Osteocyte (in vitro differentiated cells): ENCODE results near the gene MS4A7. TPM values are rescaled to one million over a fixed set of nuclear protein-coding genes. Genes with fewer than 3 reads are reported as not detected.
A peak's percentile ranks its signal among the peaks of the same experiment; 100 is the strongest.

Experiments
- DNase-seq: peaks from one replicate; pipeline ENCODE4 v3.0.0; 2021; ENCODE audit warnings: mixed read lengths; ENCODE audit not compliant: unreplicated experiment; ENCODE audit errors: extremely low spot score
- H3K27ac Mint-ChIP-seq: one replicate; pipeline ENCODE4 v1.8.0; 2021; ENCODE audit warnings: mild to moderate bottlenecking, mixed read lengths; ENCODE audit not compliant: unreplicated experiment
- H3K27me3 Mint-ChIP-seq: one replicate; pipeline ENCODE4 v1.8.0; 2021; ENCODE audit warnings: mixed read lengths; ENCODE audit not compliant: unreplicated experiment
- H3K36me3 Mint-ChIP-seq: one replicate; pipeline ENCODE4 v1.8.0; 2021; ENCODE audit warnings: mixed read lengths; ENCODE audit not compliant: unreplicated experiment
- H3K4me1 Mint-ChIP-seq: one replicate; pipeline ENCODE4 v1.8.0; 2021; ENCODE audit warnings: mixed read lengths; ENCODE audit not compliant: unreplicated experiment
- H3K4me3 Mint-ChIP-seq: one replicate; pipeline ENCODE4 v1.8.0; 2021; ENCODE audit warnings: mild to moderate bottlenecking, moderate library complexity, mixed read lengths; ENCODE audit not compliant: unreplicated experiment
- H3K9me3 Mint-ChIP-seq: one replicate; pipeline ENCODE4 v1.8.0; 2021; ENCODE audit warnings: mixed read lengths; ENCODE audit not compliant: unreplicated experiment
- CTCF ChIP-seq: fragments of 200-600 bp; sonication (generic); IDR thresholded peaks from 2 replicates; pipeline ENCODE4 v1.5.0; 2021; ENCODE audit warnings: antibody characterized with exemption, mild to moderate bottlenecking, moderate library complexity
- total RNA-seq: library from RNA; stranded (reverse); gene quantifications from 2 replicates; pipeline ENCODE4 v1.2.1, GENCODE V29; 2021

The MS4A7 gene
- total RNA-seq, 1 donor from 2014 or later = not detected

GRCh38 chr11:60339356-60339755 lies 39.0 kb upstream of the MS4A7 start:
- no peaks in the 10 kb centered on the region for H3K4me1 Mint-ChIP-seq
- no peak overlapping the region for H3K4me3 Mint-ChIP-seq
- H3K36me3 Mint-ChIP-seq = no peaks in the 10 kb centered on the region
- H3K9me3 Mint-ChIP-seq = no peaks in the 10 kb centered on the region
- H3K27me3 Mint-ChIP-seq = peaks cover 4% of the 10 kb centered on the region
- no peak for TF ChIP-seq CTCF
- no peak overlapping the region for H3K27ac Mint-ChIP-seq
- no peak for DNase-seq

- Mint-ChIP-seq H3K4me1 (no peaks in the 10 kb centered on the region), H3K9me3 (no peaks in the 10 kb centered on the region), H3K27me3 (peaks cover 4% of the 10 kb centered on the region), H3K27ac (no peak overlapping the region), H3K36me3 (no peaks in the 10 kb centered on the region), H3K4me3 (no peak overlapping the region)
- TF ChIP-seq CTCF = peak; percentile 65
- no peak for DNase-seq
Observed at GRCh38 chr11:60343094-60343704, 35.1 kb upstream of the MS4A7 start.

- no peaks in the 10 kb centered on the region for H3K36me3 Mint-ChIP-seq
- H3K4me1 Mint-ChIP-seq = no peaks in the 10 kb centered on the region
- no peaks in the 10 kb centered on the region for H3K9me3 Mint-ChIP-seq
- TF ChIP-seq CTCF = no peak
- H3K27me3 Mint-ChIP-seq = peaks cover 4% of the 10 kb centered on the region
- no peak overlapping the region for H3K4me3 Mint-ChIP-seq
- DNase-seq = no peak
- H3K27ac Mint-ChIP-seq = no peak overlapping the region
Observed at GRCh38 chr11:60344146-60344545, 34.2 kb upstream of the MS4A7 start.

- DNase-seq = no peak
- Mint-ChIP-seq H3K36me3 (no peaks in the 10 kb centered on the region), H3K27ac (no peak overlapping the region), H3K9me3 (no peaks in the 10 kb centered on the region), H3K4me1 (no peaks in the 10 kb centered on the region), H3K27me3 (peaks cover 10% of the 10 kb centered on the region), H3K4me3 (no peak overlapping the region)
- TF ChIP-seq CTCF = peak; percentile 65
Observed at GRCh38 chr11:60345489-60345888, 32.8 kb upstream of the MS4A7 start.

- Mint-ChIP-seq H3K4me1 (no peaks in the 10 kb centered on the region), H3K9me3 (no peaks in the 10 kb centered on the region), H3K27ac (no peak overlapping the region), H3K27me3 (peaks cover 10% of the 10 kb centered on the region), H3K4me3 (no peak overlapping the region), H3K36me3 (no peaks in the 10 kb centered on the region)
- no peak for TF ChIP-seq CTCF
- DNase-seq = no peak
Observed at GRCh38 chr11:60347084-60347797, 31.1 kb upstream of the MS4A7 start.
